Panc1 (cell line): ENCODE data around the gene SPEM1.

Experiments used
- CTCF ChIP-seq: fragments of 450-650 bp; IDR thresholded peaks from 2 replicates; pipeline ENCODE4 v1.5.1; 2017; ENCODE audit warnings: mild to moderate bottlenecking
- POLR2AphosphoS5 ChIP-seq: IDR thresholded peaks from 2 replicates; pipeline ENCODE4 v1.6.1; 2012; ENCODE audit warnings: mild to moderate bottlenecking, low read depth, low read length, moderate library complexity
- REST ChIP-seq, 2 experiments: IDR thresholded peaks; 2 replicates each; pipeline ENCODE4 v1.6.1; 2011 to 2012; ENCODE audit warnings: low read depth in 2 of 2, control low read depth in 1 of 2, low read length in 1 of 2, mild to moderate bottlenecking in 1 of 2, moderate library complexity in 1 of 2; ENCODE audit not compliant: insufficient read depth in 1 of 2
- TCF7L2 ChIP-seq: IDR thresholded peaks from 2 replicates; pipeline ENCODE4 v1.6.1; 2011; ENCODE audit warnings: mild to moderate bottlenecking, low read depth, low read length, inconsistent platforms

DNA sequence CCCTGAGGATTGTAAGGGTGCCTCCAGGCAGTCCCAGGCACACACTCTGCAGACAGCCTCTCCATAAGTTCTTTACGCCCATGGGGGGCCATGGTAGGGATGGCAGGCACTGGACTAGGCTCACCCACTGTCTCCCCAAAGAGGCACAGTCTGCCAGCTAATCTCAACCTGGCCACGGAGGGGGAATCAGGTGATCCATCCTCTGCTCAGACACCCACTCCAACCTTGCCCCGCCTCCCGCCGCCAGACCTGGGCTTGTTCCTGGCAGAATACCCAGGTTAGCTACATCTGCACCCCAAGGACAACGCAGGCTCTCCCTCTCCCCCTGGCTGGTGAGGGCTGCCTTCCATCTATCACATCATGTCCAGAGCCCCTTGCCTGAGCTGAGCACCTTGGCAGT lies 11.3 kb upstream of the SPEM1 start:
- TF ChIP-seq CTCF, result no peak
- TF ChIP-seq POLR2AphosphoS5, result no peak
- TF ChIP-seq REST (IDR thresholded peaks at IDR 0.05; ENCODE audit: insufficient read depth in 1 of 2, low read depth in 2 of 2, low read length in 1 of 2), result no peak
- no peak for TF ChIP-seq TCF7L2
